NCI-H1105 (cell line): ENCODE results near the gene MRPL40.
A peak's percentile ranks its signal among the peaks of the same experiment; 100 is the strongest.
"Not testable (repeated sequence)": the region's sequence is repeated elsewhere in the genome, so short reads cannot be mapped to it uniquely, and the experiment has no call there.

ENCODE experiments used
- DNase-seq: peaks from one replicate; lab custom pipeline; 2025; lab: John Stamatoyannopoulos, UW

The MRPL40 gene

GRCh38 chr22:19440411-19441195 lies 8.3 kb downstream of the MRPL40 start:
- DNase-seq: no peak

- no peak for DNase-seq
Observed at GRCh38 chr22:19442166-19442565, 9.8 kb downstream of the MRPL40 start.

- DNase-seq: no peak
Observed at GRCh38 chr22:19443544-19444211, 11.3 kb downstream of the MRPL40 start.

- not testable (repeated sequence) for DNase-seq
Observed at GRCh38 chr22:19445279-19445982, 13.1 kb downstream of the MRPL40 start.

- DNase-seq: no peak
Observed at GRCh38 chr22:19446603-19447329, 14.4 kb downstream of the MRPL40 start.

GRCh38 chr22:19447330-19448075 lies 15.2 kb downstream of the MRPL40 start, which contains the start of gene C22orf39:
TSS of gene C22orf39 (minus strand) at chr22:19447711. CDS start at chr22:19447688, 23 bp downstream.
- peak; percentile 90 for DNase-seq

- DNase-seq: peak; percentile 63
Observed at GRCh38 chr22:19448076-19448607, 15.8 kb downstream of the MRPL40 start.

- DNase-seq: no peak
Observed at GRCh38 chr22:19448739-19449421, 16.5 kb downstream of the MRPL40 start.

GRCh38 chr22:19449422-19449767 lies 17.1 kb downstream of the MRPL40 start:
- no peak for DNase-seq

- no peak for DNase-seq
Observed at GRCh38 chr22:19450363-19451175, 18.2 kb downstream of the MRPL40 start.

- DNase-seq: no peak
Observed at GRCh38 chr22:19451570-19451969, 19.2 kb downstream of the MRPL40 start.

GRCh38 chr22:19453718-19454117 lies 21.4 kb downstream of the MRPL40 start:
- no peak for DNase-seq

GRCh38 chr22:19454156-19454555 lies 21.8 kb downstream of the MRPL40 start:
- DNase-seq: no peak

- DNase-seq: no peak
Observed at GRCh38 chr22:19455033-19455432, 22.7 kb downstream of the MRPL40 start.

- no peak for DNase-seq
Observed at GRCh38 chr22:19455585-19456370, 23.4 kb downstream of the MRPL40 start.

- DNase-seq: no peak
Observed at GRCh38 chr22:19456541-19456940, 24.2 kb downstream of the MRPL40 start.

- no peak for DNase-seq
Observed at GRCh38 chr22:19457828-19458428, 25.6 kb downstream of the MRPL40 start.

- no peak for DNase-seq
Observed at GRCh38 chr22:19460036-19460435, 27.7 kb downstream of the MRPL40 start.
